ENCODE data around the gene TCEANC2.

GRCh38 chr1:54024358-54024757, 29.1 kb upstream of the TCEANC2 start:
- TF ChIP-seq POLR2A (IDR thresholded peaks at IDR 0.05; ENCODE audit: low read length) (no peak), GATA1 (IDR thresholded peaks at IDR 0.05; ENCODE audit: low read depth, low read length) (no peak)
